LNCAP (cell line): ENCODE data around the gene PPA1.

ENCODE experiments used
- CTCF ChIP-seq: fragments of 450-650 bp; IDR thresholded peaks from 2 replicates; pipeline ENCODE4 v1.5.1; 2017; ENCODE audit warnings: mild to moderate bottlenecking

PPA1 gene

GRCh38 chr10:70191161-70191971, 41.9 kb downstream of the PPA1 start:
- no peak for TF ChIP-seq CTCF

GRCh38 chr10:70190581-70190980, 42.6 kb downstream of the PPA1 start:
- TF ChIP-seq CTCF, result no peak

- no peak for TF ChIP-seq CTCF
These were observed 43.1 kb downstream of the PPA1 start for GRCh38 chr10:70190102-70190501.

GRCh38 chr10:70188768-70189167, 44.5 kb downstream of the PPA1 start:
- TF ChIP-seq CTCF, result no peak

GRCh38 chr10:70186571-70186970, 46.7 kb downstream of the PPA1 start:
- TF ChIP-seq CTCF, result no peak

- TF ChIP-seq CTCF, result no peak
These were observed 47.1 kb downstream of the PPA1 start for GRCh38 chr10:70186090-70186489.

GRCh38 chr10:70183304-70183703, 49.9 kb downstream of the PPA1 start:
- TF ChIP-seq CTCF, result no peak
